H1 (cell line): ENCODE results near the gene SMURF2. TPM values are rescaled to one million over a fixed set of nuclear protein-coding genes. Genes with fewer than 3 reads are reported as not detected.

Experiments
- CTCF ChIA-PET: fragments of 300-600 bp; sonication (Branson Sonifier 250); formaldehyde crosslinking; loops from one replicate; lab custom pipeline; 2021; ENCODE audit not compliant: partially characterized antibody; lab: Charles Lee
- POLR2A ChIA-PET: fragments of 300-600 bp; sonication (Branson Sonifier 250); formaldehyde crosslinking; loops from one replicate; lab custom pipeline; 2021; ENCODE audit warnings: inconsistent platforms; ENCODE audit not compliant: partially characterized antibody; lab: Charles Lee
- DNase-seq, 2 experiments: peaks; one replicate each; pipeline versions ENCODE4 v3.0.0 to v3.0.0-alpha.2; 2010 to 2022; ENCODE audit warnings: low spot score in 2 of 2, low read depth in 1 of 2, mixed read lengths in 1 of 2
- FAIRE-seq: peaks from 2 replicates; lab custom pipeline; 2011; peaks lifted over from hg19 to GRCh38; lab: Jason Lieb, UNC
- H2AFZ ChIP-seq: 2 replicates; pipeline ENCODE4 v1.8.1; 2012; ENCODE audit warnings: low read length, inconsistent platforms
- H2AK5ac ChIP-seq: 2 replicates; pipeline ENCODE4 v1.6.1; 2013; ENCODE audit warnings: low read depth, low read length
- H2BK120ac ChIP-seq: replicated peaks from 2 replicates; pipeline ENCODE3; 2013; ENCODE audit warnings: low read depth, low read length, inconsistent platforms
- H2BK12ac ChIP-seq: 2 replicates; pipeline ENCODE4 v1.6.1; 2013; ENCODE audit warnings: low read depth, low read length
- H2BK15ac ChIP-seq: 2 replicates; pipeline ENCODE4 v1.6.1; 2013; ENCODE audit warnings: low read length
- H2BK20ac ChIP-seq: 2 replicates; pipeline ENCODE4 v1.6.1; 2013; ENCODE audit warnings: low read length
- H2BK5ac ChIP-seq: 2 replicates; pipeline ENCODE4 v1.6.1; 2013; ENCODE audit warnings: low read depth, low read length
- H3K14ac ChIP-seq: 2 replicates; pipeline ENCODE4 v1.6.1; 2013; ENCODE audit warnings: inconsistent platforms; ENCODE audit not compliant: insufficient read length
- H3K18ac ChIP-seq: 2 replicates; pipeline ENCODE4 v1.6.1; 2013; ENCODE audit warnings: low read length; ENCODE audit errors: extremely low read depth
- H3K23ac ChIP-seq: 2 replicates; pipeline ENCODE4 v1.6.1; 2013; ENCODE audit warnings: inconsistent platforms; ENCODE audit not compliant: insufficient read length
- H3K23me2 ChIP-seq: 2 replicates; pipeline ENCODE4 v1.6.1; 2013; ENCODE audit warnings: low read depth, low read length
- H3K27ac ChIP-seq: 2 replicates; pipeline ENCODE4 v1.6.1; 2011; ENCODE audit warnings: low read depth, low read length, inconsistent platforms
- H3K27me3 ChIP-seq, 4 experiments: replicated peaks in 1 of 4; 1 replicate in 1 of 4; 2 replicates in 3 of 4; pipeline versions ENCODE4 v1.6.1 to v1.8.1; 2011 to 2013; ENCODE audit warnings: low read length in 3 of 4, mild to moderate bottlenecking in 3 of 4, inconsistent platforms in 2 of 4, mixed read lengths in 2 of 4, moderate library complexity in 1 of 4; ENCODE audit not compliant: control insufficient read depth in 3 of 4, insufficient read depth in 3 of 4; ENCODE audit errors: extremely low read depth in 1 of 4
- H3K36me3 ChIP-seq, 4 experiments: 2 replicates each; pipeline versions ENCODE4 v1.6.1 to v1.8.1; 2011 to 2013; ENCODE audit warnings: mild to moderate bottlenecking in 4 of 4, low read length in 3 of 4, moderate library complexity in 2 of 4, control low read depth in 1 of 4, inconsistent platforms in 1 of 4; ENCODE audit not compliant: insufficient read depth in 4 of 4, control insufficient read depth in 2 of 4
- H3K4ac ChIP-seq: replicated peaks from 2 replicates; pipeline ENCODE3; 2013; ENCODE audit warnings: low read length, low read depth, mixed read lengths, inconsistent platforms; ENCODE audit not compliant: insufficient read length
- H3K4me1 ChIP-seq, 4 experiments: replicated peaks in 1 of 4; 1 replicate in 1 of 4; 2 replicates in 3 of 4; pipeline versions ENCODE4 v1.6.1 to v1.8.1; 2011 to 2013; ENCODE audit warnings: low read length in 3 of 4, inconsistent platforms in 2 of 4, mixed read lengths in 1 of 4; ENCODE audit not compliant: insufficient read depth in 4 of 4, control insufficient read depth in 3 of 4
- H3K4me2 ChIP-seq, 2 experiments: 2 replicates each; pipeline versions ENCODE4 v1.6.1 to v1.8.1; 2011 to 2013; ENCODE audit warnings: low read depth in 2 of 2, low read length in 2 of 2, control low read depth in 1 of 2, inconsistent platforms in 1 of 2, mild to moderate bottlenecking in 1 of 2; ENCODE audit not compliant: insufficient read depth in 1 of 2
- H3K4me3 ChIP-seq, 4 experiments: fragments of 200-600, 300-600 bp in 1 of 4; sonication (generic), shearing (Covaris generic), sonication (Bioruptor Twin) in 1 of 4; 2 replicates each; pipeline versions ENCODE4 v1.5.1 to v1.8.1; 2011 to 2016; ENCODE audit warnings: low read length in 4 of 4, low read depth in 3 of 4, control low read depth in 2 of 4, inconsistent platforms in 2 of 4, mild to moderate bottlenecking in 2 of 4, mixed read lengths in 1 of 4, moderate library complexity in 1 of 4; ENCODE audit not compliant: insufficient read depth in 2 of 4; ENCODE audit errors: extremely low read depth in 1 of 4
- H3K56ac ChIP-seq: replicated peaks from 2 replicates; pipeline ENCODE3; 2013; ENCODE audit warnings: low read depth, mild to moderate bottlenecking, mixed read lengths, low read length, inconsistent platforms; ENCODE audit not compliant: insufficient read length
- H3K79me1 ChIP-seq: 2 replicates; pipeline ENCODE4 v1.6.1; 2013; ENCODE audit warnings: low read depth, low read length, control low read depth
- H3K79me2 ChIP-seq, 2 experiments: 2 replicates each; pipeline versions ENCODE4 v1.6.1 to v1.8.1; 2012 to 2013; ENCODE audit warnings: low read length in 2 of 2, mild to moderate bottlenecking in 2 of 2, inconsistent platforms in 1 of 2; ENCODE audit not compliant: insufficient read depth in 2 of 2, control insufficient read depth in 1 of 2
- H3K9ac ChIP-seq, 4 experiments: replicated peaks in 1 of 4; 1 replicate in 1 of 4; 2 replicates in 3 of 4; pipeline versions ENCODE4 v1.6.1 to v1.8.1; 2011 to 2013; ENCODE audit warnings: low read depth in 3 of 4, low read length in 3 of 4, control low read depth in 2 of 4, mild to moderate bottlenecking in 2 of 4, moderate library complexity in 2 of 4, inconsistent platforms in 1 of 4; ENCODE audit errors: extremely low read depth in 1 of 4
- H3K9me3 ChIP-seq, 2 experiments: 2 replicates each; pipeline versions ENCODE4 v1.6.1 to v1.8.1; 2012 to 2013; ENCODE audit warnings: mild to moderate bottlenecking in 2 of 2, moderate library complexity in 2 of 2, control low read depth in 1 of 2, inconsistent platforms in 1 of 2, low read depth in 1 of 2, low read length in 1 of 2, mixed read lengths in 1 of 2; ENCODE audit not compliant: insufficient read depth in 2 of 2
- H4K20me1 ChIP-seq, 2 experiments: replicated peaks in 1 of 2; 2 replicates each; pipeline versions ENCODE3 to v1.8.1; 2011 to 2013; ENCODE audit warnings: inconsistent platforms in 2 of 2, low read length in 2 of 2, mild to moderate bottlenecking in 1 of 2; ENCODE audit not compliant: insufficient read depth in 2 of 2, control insufficient read depth in 1 of 2
- H4K5ac ChIP-seq: 2 replicates; pipeline ENCODE4 v1.6.1; 2013; ENCODE audit warnings: low read length, low read depth, mixed read lengths, inconsistent platforms; ENCODE audit not compliant: insufficient read length
- H4K8ac ChIP-seq: 2 replicates; pipeline ENCODE4 v1.8.0; 2013; ENCODE audit warnings: mild to moderate bottlenecking, moderate library complexity, low read length, inconsistent platforms; ENCODE audit not compliant: insufficient read depth; ENCODE audit errors: extremely low read depth
- H4K91ac ChIP-seq: replicated peaks from 2 replicates; pipeline ENCODE3; 2013; ENCODE audit warnings: low read length, mixed read lengths, inconsistent platforms; ENCODE audit not compliant: insufficient read length
- ATF3 ChIP-seq: IDR thresholded peaks from 2 replicates; pipeline ENCODE4 v1.6.1; 2011; ENCODE audit warnings: low read depth, mild to moderate bottlenecking, low read length; ENCODE audit not compliant: insufficient read depth
- CHD1 ChIP-seq: IDR thresholded peaks from 2 replicates; pipeline ENCODE4 v1.6.1; 2012; ENCODE audit warnings: low read depth, low read length, improper control_type of control experiment
- HDAC2 ChIP-seq, 2 experiments: fragments of 300-600 bp in 1 of 2; sonication (generic) in 1 of 2; IDR thresholded peaks; 2 replicates each; pipeline ENCODE4 v1.6.1; 2011 to 2012; ENCODE audit warnings: low read depth in 2 of 2, low read length in 2 of 2, mild to moderate bottlenecking in 2 of 2, moderate library complexity in 2 of 2, borderline replicate concordance in 1 of 2, inconsistent platforms in 1 of 2
- KDM1A ChIP-seq: fragments of 200-600, 300-600 bp; sonication (generic); IDR thresholded peaks from 2 replicates; pipeline ENCODE4 v1.7.1; 2016; ENCODE audit warnings: mild to moderate bottlenecking, low read length, borderline replicate concordance
- KDM4A ChIP-seq: IDR thresholded peaks from one replicate; pipeline ENCODE4 v1.7.1; 2012; ENCODE audit warnings: low read depth, mild to moderate bottlenecking, moderate library complexity, low read length, inconsistent platforms; ENCODE audit not compliant: severe bottlenecking
- PHF8 ChIP-seq: fragments of 200-600 bp; sonication (generic); conservative IDR thresholded peaks from 2 replicates; pipeline ENCODE4 v1.7.1; 2012; ENCODE audit warnings: low read depth, mild to moderate bottlenecking, inconsistent platforms, low read length, moderate library complexity
- POLR2AphosphoS5 ChIP-seq: IDR thresholded peaks from 2 replicates; pipeline ENCODE4 v1.6.1; 2011; ENCODE audit warnings: low read depth, low read length
- RFX5 ChIP-seq: IDR thresholded peaks from 2 replicates; pipeline ENCODE4 v1.6.1; 2011; ENCODE audit warnings: low read depth, low read length, improper control_type of control experiment, borderline replicate concordance
- SAP30 ChIP-seq: fragments of 300-600 bp; sonication (generic); IDR thresholded peaks from 2 replicates; pipeline ENCODE4 v1.7.1; 2012; ENCODE audit warnings: low read length, moderate library complexity, mild to moderate bottlenecking, inconsistent platforms; ENCODE audit not compliant: insufficient read depth, insufficient replicate concordance
- SP4 ChIP-seq: IDR thresholded peaks from 2 replicates; pipeline ENCODE4 v1.6.1; 2012; ENCODE audit warnings: low read length, inconsistent platforms
- SRF ChIP-seq: IDR thresholded peaks from 2 replicates; pipeline ENCODE4 v1.6.1; 2011; ENCODE audit warnings: mild to moderate bottlenecking, low read depth, low read length, moderate library complexity
- TAF7 ChIP-seq: optimal IDR thresholded peaks from 2 replicates; pipeline ENCODE3; 2011; ENCODE audit warnings: low read depth, mild to moderate bottlenecking, inconsistent platforms, low read length, moderate library complexity, borderline replicate concordance
- WGBS, 2 experiments: shearing (Covaris generic) in 1 of 2; methylation state at CpG; one replicate each; pipeline versions ENCODE4 v1.1.6 to v1.1.7; 2013 to 2015; ENCODE audit warnings: low lambda C conversion rate in 2 of 2, mixed read lengths in 2 of 2, inconsistent platforms in 1 of 2, low coverage in 1 of 2, missing lambda C conversion rate in 1 of 2; ENCODE audit not compliant: insufficient replicate concordance in 2 of 2, insufficient coverage in 1 of 2, insufficient read length in 1 of 2; ENCODE audit errors: extremely low coverage in 1 of 2, missing lambda C conversion rate in 1 of 2; 5-methylcytosine and 5-hydroxymethylcytosine counted together
- polyA plus RNA-seq, 7 experiments: library from polyadenylated mRNA; depleted of rRNA in 3 of 7; stranded (reverse) in 5 of 7; unstranded in 2 of 7; fragments of >200 nt in 5 of 7; fragments of 200-250 nt in 2 of 7; gene quantifications; 1 replicate in 5 of 7; 2 replicates in 1 of 7; 4 replicates in 1 of 7; pipeline versions ENCODE4 v1.2.1 to v1.2.3, GENCODE V29; 2011 to 2013; ENCODE audit warnings: missing spikeins in 2 of 7, mixed read lengths in 2 of 7
- total RNA-seq: library from RNA; stranded (reverse); fragmentation: NEBNext Ultra II Directional; extraction: Animal tissue kit (Norgen Biotek cat#: 25700); gene quantifications from 2 replicates; pipeline ENCODE4 v1.2.1, GENCODE V29; 2021

Gene SMURF2
- total and polyA plus RNA-seq, 2 of the 8 experiments (the other 6 are each of a cell fraction or from before 2014, with no cell fraction given): 7.2 to 29.2 TPM

DNA sequence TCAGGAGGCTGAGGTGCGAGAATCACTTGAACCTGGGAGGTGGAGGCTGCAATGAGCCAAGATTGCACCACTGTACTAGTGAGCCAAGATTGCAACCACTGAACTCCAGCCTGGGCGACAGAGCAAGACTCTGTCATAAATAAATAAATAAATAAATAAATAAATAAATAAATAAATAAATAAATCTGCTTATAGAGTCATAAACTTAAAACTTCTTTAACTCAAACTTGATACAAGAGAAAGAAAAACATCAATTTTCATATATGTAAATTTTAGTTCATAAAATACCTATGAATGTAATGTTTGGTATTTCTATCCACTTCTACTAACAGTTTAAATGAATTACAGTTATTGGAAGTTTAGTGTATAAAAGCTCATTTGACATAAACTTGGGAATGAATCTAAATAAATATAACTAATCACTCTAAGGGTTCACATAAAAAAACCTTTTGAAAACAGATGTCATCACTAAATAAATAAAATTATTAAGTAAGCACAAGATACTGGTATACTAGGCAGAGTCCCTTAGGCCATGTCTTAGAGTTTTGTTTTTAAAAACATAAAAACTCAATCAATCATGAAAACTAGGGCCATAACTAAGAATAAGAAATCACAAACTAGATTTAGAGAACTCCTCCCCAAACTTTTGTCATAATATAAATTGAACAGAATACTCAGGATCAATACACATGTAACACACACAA, 54.1 kb downstream of the SMURF2 start:
- no peak overlapping the region for H3K9ac ChIP-seq
- no peak overlapping the region for H2BK12ac ChIP-seq
- H2BK15ac ChIP-seq: no peak overlapping the region
- no peak overlapping the region for H3K27ac ChIP-seq
- H3K4me1 ChIP-seq: no peaks in the 10 kb centered on the region
- WGBS, 2 experiments: 92% methylated on average over 2 of the region's 2 CpGs; no CpG with 5 or more reads in 1 of the 2 experiments
- no peak overlapping the region for H3K4me2 ChIP-seq
- no peak overlapping the region for H4K8ac ChIP-seq
- no peaks in the 10 kb centered on the region for H3K36me3 ChIP-seq
- H2BK120ac ChIP-seq: no peak overlapping the region
- H2BK5ac ChIP-seq: no peak overlapping the region
- H3K14ac ChIP-seq: no peak overlapping the region
- DNase-seq (no peak), FAIRE-seq (no peak)
- H3K79me2 ChIP-seq: peaks cover 0 to 41% of the 10 kb centered on the region in 2 experiments; a peak in 3 of 4 replicates
- H2BK20ac ChIP-seq: no peak overlapping the region
- no peak overlapping the region for H3K4ac ChIP-seq
- H3K4me3 ChIP-seq: no peak overlapping the region
- no peak overlapping the region for H4K5ac ChIP-seq
- no peaks in the 10 kb centered on the region for H3K27me3 ChIP-seq
- H2AK5ac ChIP-seq: no peak overlapping the region
- ChIA-PET CTCF (interaction anchor here (0.6 kb wide), 1 partner anchor 60 kb away, joined by 3 read pairs; no protein-coding TSS in a partner anchor), POLR2A (no interaction called here)
- H3K9me3 ChIP-seq: no peaks in the 10 kb centered on the region
- no peaks in the 10 kb centered on the region; the same call in 1 of the 2 replicates for H3K23me2 ChIP-seq
- no peaks in the 10 kb centered on the region for H3K79me1 ChIP-seq
- H3K18ac ChIP-seq: no peak overlapping the region
- peaks cover 0 to 2% of the 10 kb centered on the region in 2 experiments for H4K20me1 ChIP-seq
- H3K56ac ChIP-seq: no peak overlapping the region
- H4K91ac ChIP-seq: no peak overlapping the region
- no peak overlapping the region for H2AFZ ChIP-seq
- no peak overlapping the region for H3K23ac ChIP-seq
- TF ChIP-seq PHF8 (no peak), POLR2AphosphoS5 (no peak), SRF (no peak), ATF3 (no peak), SP4 (no peak), KDM1A (no peak), CHD1 (no peak), KDM4A (no peak), SAP30 (no peak), TAF7 (no peak), HDAC2 (IDR thresholded peaks at IDR 0.05; ENCODE audit: borderline replicate concordance in 1 of 2, low read depth in 2 of 2, low read length in 2 of 2) (no peak), RFX5 (no peak)
